ENCODE data around the gene JMJD1C. TPM values are rescaled to one million over a fixed set of nuclear protein-coding genes. Genes with fewer than 3 reads are reported as not detected.

JMJD1C gene
- total RNA-seq, 2 experiments from 2014 or later, result 41.5 to 42.5 TPM

DNA sequence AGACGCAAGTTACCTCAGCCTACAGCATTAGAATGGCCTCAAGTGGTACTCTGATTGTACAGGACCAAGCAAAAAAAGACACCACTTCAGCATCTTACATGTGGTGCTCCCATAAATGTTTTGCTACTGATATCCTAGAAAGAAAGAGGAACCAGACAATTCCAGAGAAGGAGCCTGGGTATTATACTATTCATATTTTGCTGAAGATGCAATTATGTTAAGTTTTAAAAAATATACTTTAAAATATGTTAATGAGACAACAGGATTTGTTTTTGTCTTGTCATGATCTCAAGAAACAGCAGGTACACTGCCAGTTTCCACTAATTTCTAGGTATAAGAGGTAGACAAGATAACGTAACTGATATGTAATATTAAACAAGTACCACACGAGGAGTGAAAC, 92.6 kb downstream of the JMJD1C start:
- no peak overlapping the region for H3K4me3 Mint-ChIP-seq
- H3K4me1 Mint-ChIP-seq, result peaks cover 16% of the 10 kb centered on the region
- ChIA-PET POLR2A (no interaction called here), CTCF (no interaction called here)
- no peaks in the 10 kb centered on the region for H3K9me3 Mint-ChIP-seq (ENCODE audit: low read depth)
- DNase-seq, result no peak
- H3K27me3 Mint-ChIP-seq, result no peaks in the 10 kb centered on the region
- peaks cover 10% of the 10 kb centered on the region for H3K36me3 Mint-ChIP-seq (ENCODE audit: low read depth)
- no peak for ATAC-seq
- intact Hi-C loops (cut with DNase I, micrococcal nuclease), result no loop called here
- H3K27ac Mint-ChIP-seq, result no peak overlapping the region

DNA sequence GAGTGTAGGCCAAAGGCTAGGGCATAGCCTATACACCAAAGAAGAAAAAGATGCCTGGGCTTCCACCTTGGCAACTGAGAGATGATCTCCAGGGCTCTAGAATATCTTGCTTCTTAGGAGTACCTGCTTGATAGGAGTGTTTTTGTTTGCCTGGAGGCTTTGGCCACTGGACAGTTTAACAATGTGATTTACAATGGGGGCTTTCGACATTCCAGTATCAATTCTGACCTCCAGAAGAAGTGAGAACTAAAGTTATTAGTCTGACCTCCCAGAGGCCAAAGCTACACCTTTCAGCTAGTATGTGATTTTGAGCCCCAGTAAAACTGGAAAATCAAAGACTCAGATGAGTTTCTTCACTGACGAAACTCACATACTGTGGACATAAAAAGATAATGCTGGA, 96.1 kb downstream of the JMJD1C start:
- intact Hi-C loops (cut with DNase I, micrococcal nuclease), result no loop called here
- POLR2A ChIA-PET, result no interaction called here
- no peak overlapping the region for H3K4me3 Mint-ChIP-seq
- DNase-seq, result no peak
- CTCF ChIA-PET, result no interaction called here
- H3K27me3 Mint-ChIP-seq, result no peaks in the 10 kb centered on the region
- ATAC-seq, result no peak
- peaks cover 5% of the 10 kb centered on the region for H3K36me3 Mint-ChIP-seq (ENCODE audit: low read depth)
- peaks cover 4% of the 10 kb centered on the region for H3K4me1 Mint-ChIP-seq
- H3K9me3 Mint-ChIP-seq (ENCODE audit: low read depth), result no peaks in the 10 kb centered on the region
- no peak overlapping the region for H3K27ac Mint-ChIP-seq

DNA sequence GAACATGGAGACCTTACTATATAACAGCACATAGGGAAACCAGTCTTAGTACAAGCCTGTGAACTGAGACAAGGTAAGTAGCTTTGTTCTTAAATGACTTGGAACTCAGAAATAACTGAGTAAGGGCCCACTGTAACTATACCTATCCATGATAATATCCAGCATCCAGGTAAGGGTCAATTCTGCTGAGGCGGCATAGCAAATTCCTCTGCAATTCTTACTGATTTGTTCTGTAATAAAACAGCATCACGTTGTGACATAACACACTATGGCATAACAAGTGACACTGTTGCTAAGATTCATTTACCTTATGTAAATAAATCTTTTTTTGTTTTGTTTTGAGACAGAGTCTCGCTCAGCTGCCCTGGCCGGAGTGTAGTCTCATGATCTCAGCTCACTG, 97.4 kb downstream of the JMJD1C start:
- CTCF ChIA-PET, result no interaction called here
- H3K36me3 Mint-ChIP-seq (ENCODE audit: low read depth), result peaks cover 7% of the 10 kb centered on the region
- intact Hi-C loops (cut with DNase I, micrococcal nuclease), result no loop called here
- H3K27me3 Mint-ChIP-seq, result no peaks in the 10 kb centered on the region
- no peak overlapping the region for H3K4me3 Mint-ChIP-seq
- no peak overlapping the region for H3K27ac Mint-ChIP-seq
- ATAC-seq (no peak), DNase-seq (no peak)
- POLR2A ChIA-PET, result no interaction called here
- H3K9me3 Mint-ChIP-seq (ENCODE audit: low read depth), result no peaks in the 10 kb centered on the region
- peaks cover 4% of the 10 kb centered on the region for H3K4me1 Mint-ChIP-seq

DNA sequence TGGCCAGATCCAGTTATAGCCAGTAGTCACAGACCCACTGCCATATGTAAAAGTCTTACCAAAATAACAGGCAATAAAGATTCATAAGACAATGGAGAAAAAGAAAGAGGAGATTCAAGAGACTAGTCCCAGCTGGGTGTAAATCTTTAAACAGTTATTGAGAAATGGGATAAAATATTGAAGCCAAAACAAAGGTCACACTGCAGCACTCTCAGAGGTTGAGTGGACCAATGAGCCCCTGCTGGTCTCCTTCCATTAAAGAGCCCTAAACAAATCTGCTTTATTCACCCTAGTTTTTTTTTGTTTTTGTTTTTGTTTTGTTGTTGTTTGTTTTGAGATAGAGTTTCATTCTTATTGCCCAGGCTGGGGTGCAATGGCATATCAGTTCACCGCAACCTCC, 98.8 kb downstream of the JMJD1C start:
- H3K27ac Mint-ChIP-seq, result no peak overlapping the region
- H3K4me1 Mint-ChIP-seq, result peaks cover 4% of the 10 kb centered on the region
- H3K4me3 Mint-ChIP-seq, result no peak overlapping the region
- DNase-seq, result no peak
- H3K27me3 Mint-ChIP-seq, result no peaks in the 10 kb centered on the region
- intact Hi-C loops (cut with DNase I, micrococcal nuclease), result no loop called here
- ChIA-PET CTCF (interaction anchor here (1.1 kb wide), 1 partner anchor 16 kb away, joined by 3 read pairs; no protein-coding TSS in a partner anchor), POLR2A (no interaction called here)
- H3K9me3 Mint-ChIP-seq (ENCODE audit: low read depth), result no peaks in the 10 kb centered on the region
- ATAC-seq, result no peak
- peaks cover 7% of the 10 kb centered on the region for H3K36me3 Mint-ChIP-seq (ENCODE audit: low read depth)

DNA sequence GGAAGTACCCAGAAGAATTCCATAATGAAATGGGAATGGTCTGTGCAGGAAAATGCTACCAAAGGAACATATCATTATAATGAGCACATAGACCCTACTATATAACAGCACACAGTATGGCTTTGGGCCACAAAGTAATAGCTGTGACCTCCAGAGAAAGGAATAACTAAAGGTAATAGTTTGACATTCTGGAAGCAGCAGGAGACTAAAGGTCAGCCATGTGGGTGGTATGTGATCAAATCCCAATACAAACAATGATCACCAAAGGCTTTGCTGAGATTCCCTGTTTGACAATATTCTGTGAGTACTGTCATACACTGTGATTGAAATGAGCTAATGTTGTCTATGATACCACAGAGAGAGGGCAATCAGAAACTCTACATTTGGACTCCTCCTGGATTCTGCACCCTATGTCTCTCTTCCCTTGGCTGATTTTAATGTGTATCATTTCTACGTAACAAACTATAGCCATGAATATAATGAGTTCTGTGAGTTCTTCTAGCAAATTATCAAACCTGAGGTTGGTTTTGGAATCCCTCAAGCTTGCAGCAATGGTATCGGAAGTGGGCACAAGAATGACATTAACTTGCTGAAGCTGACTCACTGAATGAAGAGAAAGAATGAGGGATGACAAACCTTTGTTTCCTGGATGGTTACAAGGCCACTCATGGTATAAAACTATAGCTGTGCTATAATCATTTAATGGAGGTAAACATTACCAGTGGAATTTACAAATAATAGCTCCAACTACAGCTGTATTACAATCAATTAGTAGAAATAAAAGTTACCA, 99.6 kb downstream of the JMJD1C start:
- DNase-seq (no peak), ATAC-seq (no peak)
- POLR2A ChIA-PET, result no interaction called here

DNA sequence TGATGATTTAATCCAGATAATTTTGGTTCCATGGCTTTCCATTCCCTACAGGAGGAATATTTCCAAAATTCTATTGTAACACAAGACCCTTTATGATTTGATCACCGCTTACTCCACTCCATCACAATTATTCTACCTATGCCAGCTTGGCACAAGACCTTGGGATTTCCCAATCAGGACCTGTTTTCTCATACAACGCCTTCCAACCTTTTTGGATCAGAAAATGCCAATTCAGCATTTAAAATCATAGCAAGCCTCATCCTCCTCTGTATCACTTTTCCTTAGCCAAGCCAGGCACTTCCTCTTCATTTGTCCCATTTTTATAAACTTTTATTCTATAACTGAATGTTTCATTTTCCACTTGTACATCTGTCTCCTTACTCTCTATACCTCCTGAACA, 100.9 kb downstream of the JMJD1C start:
- CTCF ChIA-PET, result no interaction called here

More for the DNA sequence above, 99.6 kb downstream of the JMJD1C start:
- CTCF ChIA-PET, result interaction anchor here (0.8 kb wide), 1 partner anchor 374 kb away, joined by 4 read pairs; no protein-coding TSS in a partner anchor
- Mint-ChIP-seq H3K4me1 (peaks cover 4% of the 10 kb centered on the region), H3K4me3 (no peak overlapping the region), H3K9me3 (ENCODE audit: low read depth) (no peaks in the 10 kb centered on the region), H3K36me3 (ENCODE audit: low read depth) (peaks cover 7% of the 10 kb centered on the region), H3K27me3 (no peaks in the 10 kb centered on the region), H3K27ac (no peak overlapping the region)
- intact Hi-C loops (cut with DNase I, micrococcal nuclease), result no loop called here

DNA sequence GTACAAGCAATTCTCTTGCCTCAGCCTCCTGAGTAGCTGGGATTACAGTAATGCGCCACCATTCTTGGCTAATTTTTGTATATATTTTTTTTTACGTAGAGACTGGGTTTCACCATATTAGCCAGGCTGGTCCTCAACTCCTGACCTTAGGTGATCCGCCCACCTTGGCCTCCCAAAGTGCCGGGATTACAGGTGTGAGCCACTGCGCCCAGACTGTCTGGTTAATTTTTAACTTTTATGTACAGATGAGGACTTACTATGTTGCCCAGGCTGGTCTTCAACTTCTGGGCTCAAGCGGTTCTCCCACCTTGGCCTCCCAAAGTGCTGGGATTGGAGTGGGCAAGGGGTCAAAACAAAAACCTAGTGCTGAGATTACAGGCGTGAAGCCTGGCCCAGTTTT, 101.8 kb downstream of the JMJD1C start:
- CTCF ChIA-PET, result no interaction called here
- no peak overlapping the region for H3K4me3 Mint-ChIP-seq
- POLR2A ChIA-PET, result no interaction called here
- H3K27ac Mint-ChIP-seq, result no peak overlapping the region
- intact Hi-C loops (cut with DNase I, micrococcal nuclease), result no loop called here
- DNase-seq (no peak), ATAC-seq (no peak)
- H3K36me3 Mint-ChIP-seq (ENCODE audit: low read depth), result peaks cover 7% of the 10 kb centered on the region
- H3K27me3 Mint-ChIP-seq, result no peaks in the 10 kb centered on the region
- H3K4me1 Mint-ChIP-seq, result peaks cover 3% of the 10 kb centered on the region
- H3K9me3 Mint-ChIP-seq (ENCODE audit: low read depth), result no peaks in the 10 kb centered on the region

More for the DNA sequence above, 100.9 kb downstream of the JMJD1C start:
- intact Hi-C loops (cut with DNase I, micrococcal nuclease), result no loop called here
- no peaks in the 10 kb centered on the region for H3K9me3 Mint-ChIP-seq (ENCODE audit: low read depth)
- H3K27ac Mint-ChIP-seq, result no peak overlapping the region
- POLR2A ChIA-PET, result no interaction called here
- H3K4me3 Mint-ChIP-seq, result no peak overlapping the region
- H3K36me3 Mint-ChIP-seq (ENCODE audit: low read depth), result peaks cover 7% of the 10 kb centered on the region
- ATAC-seq, result no peak
- no peak for DNase-seq
- peaks cover 4% of the 10 kb centered on the region for H3K4me1 Mint-ChIP-seq
- no peaks in the 10 kb centered on the region for H3K27me3 Mint-ChIP-seq

DNA sequence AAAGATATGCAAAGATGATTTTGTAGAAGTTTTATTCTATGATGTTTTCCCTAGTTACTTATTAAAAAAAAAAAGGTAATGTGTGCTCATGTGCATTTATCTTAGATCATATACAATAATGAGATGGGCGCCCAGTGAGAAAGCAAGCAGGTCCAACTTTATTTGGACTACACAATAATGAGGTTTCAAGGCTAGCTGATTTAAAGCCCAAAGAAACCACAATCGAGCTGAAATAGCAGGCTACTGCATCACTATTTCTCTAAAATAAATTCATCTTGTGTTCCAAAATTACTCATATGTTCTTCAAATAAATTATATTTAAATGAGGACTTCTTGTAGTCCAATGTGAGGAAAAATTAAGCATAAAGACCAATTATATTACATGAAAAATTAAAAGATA, 110.1 kb downstream of the JMJD1C start:
- ATAC-seq (no peak), DNase-seq (no peak)
- Mint-ChIP-seq H3K27ac (peak overlapping the region; percentile 40), H3K9me3 (ENCODE audit: low read depth) (no peaks in the 10 kb centered on the region), H3K27me3 (no peaks in the 10 kb centered on the region), H3K36me3 (ENCODE audit: low read depth) (no peaks in the 10 kb centered on the region), H3K4me3 (no peak overlapping the region), H3K4me1 (peaks cover 34% of the 10 kb centered on the region)
- intact Hi-C loops (cut with DNase I, micrococcal nuclease), result loop anchor here (1.0 to 10.0 kb wide), 7 partner anchors 86 to 1368 kb away; no protein-coding TSS in a partner anchor
- CTCF ChIA-PET, result interaction anchor here (0.6 to 1.3 kb wide), 2 partner anchors 15 to 153 kb away, joined by 3 read pairs; no protein-coding TSS in a partner anchor
- POLR2A ChIA-PET, result no interaction called here

DNA sequence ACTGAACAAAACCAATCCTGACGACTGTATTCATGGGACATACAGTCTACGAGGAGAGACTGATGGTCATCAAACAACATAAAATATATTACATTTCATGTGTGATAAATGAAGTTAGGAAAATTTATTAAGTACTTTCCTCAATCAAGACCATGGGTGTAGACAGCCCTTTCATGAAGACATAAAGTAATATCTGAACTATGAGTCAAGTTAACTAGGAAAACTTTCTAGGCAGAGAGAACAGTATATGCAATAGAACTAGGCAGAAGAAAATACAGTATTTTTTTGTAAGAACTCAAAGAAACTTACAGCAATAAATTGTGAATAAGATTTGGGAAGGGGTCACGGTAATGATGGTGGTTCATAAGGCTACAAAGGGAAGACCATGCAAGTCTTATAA, 112.8 kb downstream of the JMJD1C start:
- Mint-ChIP-seq H3K4me3 (no peak overlapping the region), H3K27ac (no peak overlapping the region), H3K36me3 (ENCODE audit: low read depth) (peaks cover 6% of the 10 kb centered on the region), H3K9me3 (ENCODE audit: low read depth) (no peaks in the 10 kb centered on the region), H3K4me1 (peaks cover 34% of the 10 kb centered on the region), H3K27me3 (no peaks in the 10 kb centered on the region)
- ChIA-PET CTCF (no interaction called here), POLR2A (no interaction called here)
- ATAC-seq (peak; percentile 39), DNase-seq (no peak)
- intact Hi-C loops (cut with DNase I, micrococcal nuclease), result loop anchor here in 1 of 2 experiments (10.0 kb wide), 1 partner anchor 138 kb away; no protein-coding TSS in a partner anchor

DNA sequence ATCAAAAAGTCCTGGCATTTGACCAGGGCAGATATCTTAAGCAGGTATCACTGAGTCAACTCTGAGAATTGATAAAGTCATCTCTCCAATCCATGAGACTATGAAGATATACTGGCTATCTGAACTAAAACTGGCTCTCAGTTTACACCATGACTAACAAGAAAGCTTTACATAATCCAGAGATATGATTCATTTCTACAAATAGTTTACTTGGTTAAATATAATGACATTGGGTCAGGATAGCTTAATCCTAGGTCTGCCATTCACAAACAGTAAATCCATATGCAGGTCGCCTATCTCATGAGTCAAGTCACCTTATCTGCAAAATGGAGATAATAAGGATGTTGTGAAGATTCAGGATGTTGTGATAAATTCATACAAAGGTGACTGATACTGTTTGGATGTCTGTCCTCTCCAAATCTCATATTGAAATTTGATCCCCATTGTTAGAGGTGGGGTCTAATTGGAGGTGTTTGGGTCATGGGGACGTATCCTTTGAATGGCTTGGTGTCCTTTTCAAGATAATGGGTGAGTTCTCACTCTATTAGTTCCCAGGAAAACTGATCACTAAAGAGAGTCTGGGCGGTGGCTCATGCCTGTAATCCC, 117.4 kb downstream of the JMJD1C start:
- POLR2A ChIA-PET, result no interaction called here
- CTCF ChIA-PET, result interaction anchor here (0.5 kb wide), 1 partner anchor 256 kb away, joined by 3 read pairs; no protein-coding TSS in a partner anchor
- Mint-ChIP-seq H3K36me3 (ENCODE audit: low read depth) (peaks cover 6% of the 10 kb centered on the region), H3K9me3 (ENCODE audit: low read depth) (no peaks in the 10 kb centered on the region), H3K4me3 (no peak overlapping the region), H3K27ac (no peak overlapping the region), H3K27me3 (no peaks in the 10 kb centered on the region), H3K4me1 (peaks cover 23% of the 10 kb centered on the region)
- DNase-seq (no peak), ATAC-seq (no peak)
- intact Hi-C loops (cut with DNase I, micrococcal nuclease), result no loop called here

DNA sequence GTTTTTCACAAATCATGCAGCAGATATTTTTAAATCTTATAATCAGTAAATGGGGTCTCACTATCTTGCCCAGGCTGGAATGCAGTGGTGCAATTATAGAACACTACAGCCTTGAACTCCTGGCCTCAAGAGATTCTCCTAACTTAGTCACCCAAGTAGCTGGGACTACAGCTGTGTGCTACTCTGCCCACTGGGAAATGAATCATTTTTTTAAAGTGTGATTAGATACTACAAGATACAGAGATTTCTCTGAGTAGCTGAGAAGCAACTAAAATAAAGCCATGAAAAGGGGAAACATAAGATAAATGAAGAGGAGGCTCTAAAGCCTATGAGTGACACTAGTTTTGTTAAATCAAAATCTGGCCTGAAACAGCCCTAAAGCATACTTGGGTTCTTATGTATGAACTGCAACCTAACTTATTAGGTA, 119.7 kb downstream of the JMJD1C start:
- Mint-ChIP-seq H3K4me3 (no peak overlapping the region), H3K27ac (no peak overlapping the region), H3K27me3 (no peaks in the 10 kb centered on the region), H3K36me3 (ENCODE audit: low read depth) (peaks cover 6% of the 10 kb centered on the region), H3K4me1 (peaks cover 9% of the 10 kb centered on the region), H3K9me3 (ENCODE audit: low read depth) (no peaks in the 10 kb centered on the region)
- ChIA-PET POLR2A (no interaction called here), CTCF (no interaction called here)
- DNase-seq (no peak), ATAC-seq (peak; percentile 51)
- intact Hi-C loops (cut with DNase I, micrococcal nuclease), result no loop called here

DNA sequence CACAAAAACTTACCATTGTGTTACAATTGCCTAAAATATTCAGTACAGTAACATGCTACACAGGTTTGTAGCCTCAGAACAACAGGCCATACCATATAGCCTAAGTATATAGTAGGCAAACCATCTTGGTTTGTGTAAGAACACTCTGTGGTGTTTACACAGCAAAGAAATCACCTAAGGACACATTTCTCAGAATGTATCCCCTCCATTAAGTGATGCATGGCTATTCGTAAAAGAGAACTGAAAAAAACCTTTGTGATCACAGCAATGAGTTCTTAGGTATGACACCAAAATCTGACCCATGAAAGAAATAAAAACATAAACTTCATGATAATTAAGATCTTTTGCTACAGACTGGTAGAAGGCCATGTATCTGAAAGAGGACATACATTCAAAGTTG, 121.5 kb downstream of the JMJD1C start:
- CTCF ChIA-PET, result no interaction called here
- no peak overlapping the region for H3K4me3 Mint-ChIP-seq
- H3K36me3 Mint-ChIP-seq (ENCODE audit: low read depth), result peaks cover 6% of the 10 kb centered on the region

More for the DNA sequence above, 121.5 kb downstream of the JMJD1C start:
- DNase-seq (no peak), ATAC-seq (no peak)
- Mint-ChIP-seq H3K27me3 (no peaks in the 10 kb centered on the region), H3K9me3 (ENCODE audit: low read depth) (no peaks in the 10 kb centered on the region), H3K27ac (no peak overlapping the region), H3K4me1 (peaks cover 9% of the 10 kb centered on the region)
- POLR2A ChIA-PET, result no interaction called here
- intact Hi-C loops (cut with DNase I, micrococcal nuclease), result no loop called here
